Measurements from ENCODE around the gene EMC10.
A peak's percentile ranks its signal among the peaks of the same experiment; 100 is the strongest.

EMC10 gene

DNA sequence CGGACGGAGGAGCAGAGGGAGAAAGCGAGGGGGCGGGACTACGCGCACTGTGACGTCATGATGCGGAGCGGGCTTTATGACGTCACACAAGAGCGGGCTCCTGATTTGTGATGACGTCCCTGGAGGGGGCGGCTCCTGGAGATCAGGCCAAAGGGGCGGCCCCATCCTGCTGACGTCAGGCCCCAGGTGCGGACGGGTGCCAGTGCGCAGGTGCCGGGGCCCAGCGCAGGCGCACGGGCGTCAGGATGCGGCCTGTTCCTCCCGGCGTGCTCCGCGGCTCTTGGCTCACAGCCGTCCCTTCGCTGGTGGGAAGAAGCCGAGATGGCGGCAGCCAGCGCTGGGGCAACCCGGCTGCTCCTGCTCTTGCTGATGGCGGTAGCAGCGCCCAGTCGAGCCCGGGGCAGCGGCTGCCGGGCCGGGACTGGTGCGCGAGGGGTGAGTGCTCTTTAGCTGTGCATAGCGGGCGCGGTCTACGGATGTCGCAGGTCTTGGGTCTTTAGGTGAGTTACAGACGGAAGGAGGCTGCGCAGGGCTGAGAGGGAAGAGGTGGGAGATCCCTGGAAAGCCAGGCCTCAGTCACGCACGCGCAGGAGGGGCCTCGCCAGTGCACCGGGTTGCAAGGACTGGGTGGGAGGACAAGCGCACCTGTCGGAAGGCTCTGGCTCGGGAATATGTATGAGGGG lies at the start of gene EMC10, which contains the start of gene GARIN5A (continued):
- no peak for TF ChIP-seq GLI2 (tag by site-specific recombination; IDR thresholded peaks at IDR 0.05; ENCODE audit: borderline replicate concordance, low read depth)
- TF ChIP-seq ZBTB48 (tag by site-specific recombination; IDR thresholded peaks at IDR 0.05): peak; percentile 96
- TF ChIP-seq ZSCAN4 (tag by site-specific recombination; IDR thresholded peaks at IDR 0.05): no peak
- TF ChIP-seq ZNF23 (tag by site-specific recombination; IDR thresholded peaks at IDR 0.05; ENCODE audit: borderline replicate concordance): no peak
- peak; percentile 83 for TF ChIP-seq SP3 (tag by site-specific recombination; IDR thresholded peaks at IDR 0.05)
- no peak for TF ChIP-seq BCL11A (tag by site-specific recombination; IDR thresholded peaks at IDR 0.05; ENCODE audit: low read depth)
- no peak for TF ChIP-seq SALL2 (tag by site-specific recombination; IDR thresholded peaks at IDR 0.05; ENCODE audit: borderline replicate concordance)
- TF ChIP-seq, protein P1, sequence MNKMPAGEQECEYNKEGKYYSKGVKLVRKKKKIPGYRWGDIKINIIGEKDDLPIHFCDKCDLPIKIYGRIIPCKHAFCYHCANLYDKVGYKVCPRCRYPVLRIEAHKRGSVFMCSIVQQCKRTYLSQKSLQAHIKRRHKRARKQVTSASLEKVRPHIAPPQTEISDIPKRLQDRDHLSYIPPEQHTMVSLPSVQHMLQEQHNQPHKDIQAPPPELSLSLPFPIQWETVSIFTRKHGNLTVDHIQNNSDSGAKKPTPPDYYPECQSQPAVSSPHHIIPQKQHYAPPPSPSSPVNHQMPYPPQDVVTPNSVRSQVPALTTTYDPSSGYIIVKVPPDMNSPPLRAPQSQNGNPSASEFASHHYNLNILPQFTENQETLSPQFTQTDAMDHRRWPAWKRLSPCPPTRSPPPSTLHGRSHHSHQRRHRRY (tag by site-specific recombination; IDR thresholded peaks at IDR 0.05): no peak
- peak; percentile 75; the same call in 1 of the 2 replicates for TF ChIP-seq ZNF610 (tag by site-specific recombination; IDR thresholded peaks at IDR 0.05; ENCODE audit: borderline replicate concordance)
- TF ChIP-seq ZNF704 (tag by site-specific recombination; IDR thresholded peaks at IDR 0.05): no peak
- no peak for TF ChIP-seq OSR2 (tag by site-specific recombination; IDR thresholded peaks at IDR 0.05)
- TF ChIP-seq ZNF138 (tag by site-specific recombination; IDR thresholded peaks at IDR 0.05; ENCODE audit: borderline replicate concordance): no peak
- TF ChIP-seq ZNF843 (tag by site-specific recombination; IDR thresholded peaks at IDR 0.05): peak; percentile 71
- no peak for TF ChIP-seq ZNF132 (tag by site-specific recombination; IDR thresholded peaks at IDR 0.05; ENCODE audit: borderline replicate concordance)
- TF ChIP-seq, protein P2, sequence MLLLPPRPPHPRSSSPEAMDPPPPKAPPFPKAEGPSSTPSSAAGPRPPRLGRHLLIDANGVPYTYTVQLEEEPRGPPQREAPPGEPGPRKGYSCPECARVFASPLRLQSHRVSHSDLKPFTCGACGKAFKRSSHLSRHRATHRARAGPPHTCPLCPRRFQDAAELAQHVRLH (tag by site-specific recombination; IDR thresholded peaks at IDR 0.05): 0 out of 2 replicates have a peak, but pooled peaks have one; percentile 20
- no peak for TF ChIP-seq PRDM6 (tag by site-specific recombination; IDR thresholded peaks at IDR 0.05)
- TF ChIP-seq, protein P3, sequence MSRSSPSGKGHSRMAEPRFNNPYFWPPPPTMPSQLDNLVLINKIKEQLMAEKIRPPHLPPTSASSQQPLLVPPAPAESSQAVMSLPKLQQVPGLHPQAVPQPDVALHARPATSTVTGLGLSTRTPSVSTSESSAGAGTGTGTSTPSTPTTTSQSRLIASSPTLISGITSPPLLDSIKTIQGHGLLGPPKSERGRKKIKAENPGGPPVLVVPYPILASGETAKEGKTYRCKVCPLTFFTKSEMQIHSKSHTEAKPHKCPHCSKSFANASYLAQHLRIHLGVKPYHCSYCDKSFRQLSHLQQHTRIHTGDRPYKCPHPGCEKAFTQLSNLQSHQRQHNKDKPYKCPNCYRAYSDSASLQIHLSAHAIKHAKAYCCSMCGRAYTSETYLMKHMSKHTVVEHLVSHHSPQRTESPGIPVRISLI (tag by site-specific recombination; IDR thresholded peaks at IDR 0.05): no peak
- peak; percentile 66 for TF ChIP-seq ZBTB26 (tag by site-specific recombination; optimal IDR thresholded peaks at IDR 0.05)
- TF ChIP-seq, protein P4, sequence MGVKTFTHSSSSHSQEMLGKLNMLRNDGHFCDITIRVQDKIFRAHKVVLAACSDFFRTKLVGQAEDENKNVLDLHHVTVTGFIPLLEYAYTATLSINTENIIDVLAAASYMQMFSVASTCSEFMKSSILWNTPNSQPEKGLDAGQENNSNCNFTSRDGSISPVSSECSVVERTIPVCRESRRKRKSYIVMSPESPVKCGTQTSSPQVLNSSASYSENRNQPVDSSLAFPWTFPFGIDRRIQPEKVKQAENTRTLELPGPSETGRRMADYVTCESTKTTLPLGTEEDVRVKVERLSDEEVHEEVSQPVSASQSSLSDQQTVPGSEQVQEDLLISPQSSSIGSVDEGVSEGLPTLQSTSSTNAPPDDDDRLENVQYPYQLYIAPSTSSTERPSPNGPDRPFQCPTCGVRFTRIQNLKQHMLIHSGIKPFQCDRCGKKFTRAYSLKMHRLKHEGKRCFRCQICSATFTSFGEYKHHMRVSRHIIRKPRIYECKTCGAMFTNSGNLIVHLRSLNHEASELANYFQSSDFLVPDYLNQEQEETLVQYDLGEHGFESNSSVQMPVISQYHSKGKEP (tag by site-specific recombination; IDR thresholded peaks at IDR 0.05): peak; percentile 6; the same call in 1 of the 2 replicates
- no peak for TF ChIP-seq ZNF175 (tag by site-specific recombination; IDR thresholded peaks at IDR 0.05)
- TF ChIP-seq ZNF521 (tag by site-specific recombination; IDR thresholded peaks at IDR 0.05): no peak
- TF ChIP-seq ZNF629 (tag by site-specific recombination; IDR thresholded peaks at IDR 0.05): peak; percentile 100
- no peak for TF ChIP-seq ZNF449 (tag by site-specific recombination; IDR thresholded peaks at IDR 0.05)
- peak; percentile 34 for TF ChIP-seq PRDM4 (tag by site-specific recombination; IDR thresholded peaks at IDR 0.05)

All from HEK293 (cell line).